Myocyte (in vitro differentiated cells): ENCODE measurements around the gene HNF1B. TPM values are rescaled to one million over a fixed set of nuclear protein-coding genes. Genes with fewer than 3 reads are reported as not detected.
"Not testable (repeated sequence)": the region's sequence is repeated elsewhere in the genome, so short reads cannot be mapped to it uniquely, and the experiment has no call there.

Experiments
- DNase-seq: peaks from one replicate; pipeline ENCODE4 v3.0.0-alpha.2; 2012; ENCODE audit warnings: low read depth
- total RNA-seq: library from RNA; depleted of rRNA; stranded (reverse); fragments of >200 nt; gene quantifications from 2 replicates; pipeline ENCODE4 v1.2.3, GENCODE V29; 2014

HNF1B gene
- total RNA-seq, 1 donor from 2014 or later: not detected

DNA sequence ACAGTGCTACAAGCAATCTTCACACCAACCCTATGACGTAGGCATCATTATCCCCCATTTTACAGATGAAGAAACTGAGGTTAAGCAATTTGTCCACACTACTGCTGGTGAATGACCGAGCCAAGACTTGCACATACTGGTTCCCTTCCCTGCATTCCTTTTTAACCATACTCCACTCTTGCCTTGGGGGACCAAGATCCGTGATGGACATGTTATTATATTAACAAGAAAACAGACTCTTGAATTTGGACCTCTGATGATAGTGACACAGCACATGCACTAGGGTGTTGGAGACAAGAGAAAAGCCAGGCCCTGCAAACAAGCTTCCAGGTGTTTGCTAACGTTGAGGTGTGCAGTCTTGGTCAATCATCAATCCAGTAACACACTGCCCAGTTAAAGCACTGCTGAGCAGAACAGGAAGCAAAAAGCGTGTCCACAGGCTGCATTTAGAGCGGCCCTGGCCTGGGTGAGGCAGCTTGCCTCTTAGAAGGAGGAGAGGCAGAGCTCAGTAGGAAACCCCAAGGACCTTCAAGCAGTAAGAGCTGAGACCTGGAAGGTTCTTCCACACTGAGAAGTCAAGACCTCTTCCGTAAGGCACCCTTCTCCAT is 36.7 kb downstream of the HNF1B start:
- no peak for DNase-seq

GRCh38 chr17:37706446-37706845 is 38.4 kb downstream of the HNF1B start:
- no peak for DNase-seq

DNA sequence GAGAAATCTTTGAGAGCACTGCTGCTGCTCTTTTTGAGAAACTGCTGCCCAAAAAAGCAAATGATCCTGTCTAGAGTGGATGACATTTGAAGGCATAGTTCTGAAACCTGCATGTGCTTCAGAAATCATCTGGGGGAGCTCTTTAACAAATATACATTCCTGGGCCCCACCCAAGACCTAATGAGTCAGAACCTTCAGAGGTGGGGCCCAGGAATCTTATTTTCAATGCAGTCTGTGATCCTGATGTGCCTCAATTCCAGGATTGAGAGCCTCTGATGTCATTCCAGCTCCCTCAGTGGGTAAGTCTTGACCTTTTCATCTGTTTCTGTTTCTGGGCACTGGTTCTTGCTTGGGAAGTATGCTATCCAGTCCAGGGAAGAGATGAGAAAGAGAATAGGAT is 42.3 kb downstream of the HNF1B start:
- DNase-seq: no peak

- DNase-seq: peak; percentile 22
Observed at GRCh38 chr17:37701496-37701898, 43.4 kb downstream of the HNF1B start.

- peak; percentile 48 for DNase-seq
Observed at GRCh38 chr17:37700881-37701280, 44.0 kb downstream of the HNF1B start.

GRCh38 chr17:37699285-37699973 is 45.4 kb downstream of the HNF1B start:
- no peak for DNase-seq

- no peak for DNase-seq
Observed at GRCh38 chr17:37698911-37699255, 46.0 kb downstream of the HNF1B start.

- DNase-seq: peak; percentile 26
Observed at GRCh38 chr17:37698132-37698910, 46.5 kb downstream of the HNF1B start.

GRCh38 chr17:37697381-37697780 is 47.5 kb downstream of the HNF1B start:
- DNase-seq: no peak

- DNase-seq: no peak
Observed at GRCh38 chr17:37696366-37696765, 48.5 kb downstream of the HNF1B start.

DNA sequence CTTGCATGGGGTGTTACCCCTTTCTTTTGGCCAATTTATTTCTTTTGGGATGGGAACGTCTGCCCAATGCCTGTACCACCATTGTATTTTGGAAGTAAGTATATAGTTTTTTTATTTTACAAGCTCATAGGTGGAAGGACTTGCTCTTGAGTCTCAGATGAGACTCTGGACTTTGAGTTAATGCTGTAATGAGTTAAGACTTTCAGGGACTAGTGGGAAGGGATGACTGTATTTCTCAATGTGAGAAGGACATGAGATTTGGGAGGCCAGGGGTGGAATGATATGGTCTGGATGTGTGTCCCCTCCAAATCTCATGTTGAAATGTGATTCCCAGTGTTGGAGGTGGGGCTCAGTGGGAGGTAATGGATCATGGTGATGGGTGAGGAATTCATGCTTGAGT is 49.1 kb downstream of the HNF1B start:
- no peak for DNase-seq

DNA sequence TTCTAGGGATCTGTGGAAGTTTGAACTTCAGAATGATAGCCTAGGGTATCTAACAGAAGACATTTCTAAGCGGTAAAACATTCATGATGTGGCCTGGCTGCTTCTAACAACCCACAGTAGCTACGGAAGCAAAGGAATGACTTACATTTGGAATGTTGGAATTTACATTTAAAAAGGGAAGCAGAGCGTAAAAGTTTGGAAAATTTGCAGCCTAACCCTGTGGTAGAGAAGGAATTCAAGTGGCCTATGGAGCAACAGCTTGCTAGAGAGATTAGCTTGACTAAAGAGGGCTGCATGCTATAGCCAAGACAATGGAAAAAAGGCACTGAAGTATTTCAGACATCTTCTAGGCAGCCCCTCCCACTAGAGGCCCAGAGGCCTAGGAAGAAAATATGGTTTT is 50.1 kb downstream of the HNF1B start:
- no peak for DNase-seq

DNA sequence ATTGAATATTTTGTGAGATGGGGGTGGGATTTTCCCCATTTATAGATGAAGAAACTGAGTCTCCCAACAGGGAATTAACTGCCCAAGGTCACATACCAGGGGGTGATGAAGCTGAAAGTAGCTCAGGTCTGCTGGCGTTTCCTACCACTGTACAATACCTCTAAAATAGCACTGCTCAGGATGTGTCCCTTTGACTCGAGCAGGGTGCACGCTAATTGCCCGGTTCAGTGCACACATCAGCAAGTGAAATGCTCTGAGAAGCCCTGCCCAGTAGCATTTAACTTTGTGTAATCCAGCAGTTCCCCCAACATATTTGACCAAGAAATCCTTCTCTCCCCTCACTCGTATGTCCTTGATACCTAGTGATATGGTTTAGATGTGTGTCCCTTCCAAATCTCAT is 51.5 kb downstream of the HNF1B start:
- no peak for DNase-seq

DNA sequence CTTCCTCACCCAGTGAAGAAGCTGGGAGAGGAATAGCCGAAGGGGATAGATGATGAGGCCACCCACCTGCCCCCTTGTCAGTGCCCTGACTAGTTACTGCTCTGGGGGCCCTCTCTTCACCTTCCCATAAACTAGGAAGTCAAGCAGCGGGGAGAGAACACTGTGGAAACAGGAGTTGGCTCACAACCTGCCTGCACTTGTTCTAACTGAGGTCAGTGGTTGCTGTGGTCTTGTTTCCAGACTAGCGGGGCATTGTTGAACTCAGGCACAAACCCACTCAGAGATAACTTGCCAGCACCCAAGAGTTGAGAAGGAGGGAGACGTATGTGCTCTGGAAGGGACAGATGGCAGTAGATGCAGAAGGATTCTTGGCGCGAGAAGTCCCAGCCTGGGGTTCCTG is 53.1 kb downstream of the HNF1B start:
- no peak for DNase-seq

GRCh38 chr17:37689317-37689716 is 55.5 kb downstream of the HNF1B start:
- DNase-seq: no peak

GRCh38 chr17:37683454-37683984 is 61.3 kb downstream of the HNF1B start:
- no peak for DNase-seq

DNA sequence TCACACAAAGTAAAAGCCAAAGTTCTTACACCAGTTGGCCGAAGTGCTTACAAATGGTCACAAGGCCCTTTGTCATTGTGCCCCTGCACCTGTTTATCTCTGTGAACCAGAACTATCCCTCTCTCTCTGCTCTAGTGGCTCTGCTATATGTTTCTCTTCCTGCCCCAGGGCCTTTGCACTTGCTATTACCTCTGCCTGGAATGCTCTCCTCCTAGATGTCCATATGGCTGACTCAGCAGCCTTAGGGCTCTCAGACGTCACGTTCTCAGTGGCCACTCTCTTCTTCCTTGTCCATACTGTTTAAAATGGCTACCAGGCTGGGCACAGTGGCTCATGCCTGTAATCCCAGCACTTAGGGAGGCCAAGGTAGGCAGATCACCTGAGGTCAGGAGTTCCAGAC is 62.9 kb downstream of the HNF1B start:
- no peak for DNase-seq

GRCh38 chr17:37679995-37680394 is 64.9 kb downstream of the HNF1B start:
- DNase-seq: not testable (repeated sequence)

DNA sequence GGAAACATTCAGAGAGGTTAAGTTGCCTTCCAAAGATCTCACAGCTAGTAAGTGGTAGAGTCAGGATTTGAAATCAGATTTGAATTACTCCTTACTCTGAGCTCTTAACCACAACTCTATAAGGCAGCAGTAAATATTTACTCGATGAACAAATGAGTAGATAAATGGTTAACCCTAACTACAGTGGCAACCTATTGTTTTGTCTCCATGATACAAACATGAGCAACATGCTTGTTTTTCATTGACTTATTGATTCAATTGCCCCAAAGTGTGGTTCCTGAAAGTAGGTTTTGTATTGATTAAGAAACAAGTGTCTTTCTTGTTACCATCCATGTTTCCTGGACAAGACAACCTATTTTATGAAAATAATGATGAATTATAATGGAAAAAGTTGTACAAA is 66.8 kb downstream of the HNF1B start:
- no peak for DNase-seq

DNA sequence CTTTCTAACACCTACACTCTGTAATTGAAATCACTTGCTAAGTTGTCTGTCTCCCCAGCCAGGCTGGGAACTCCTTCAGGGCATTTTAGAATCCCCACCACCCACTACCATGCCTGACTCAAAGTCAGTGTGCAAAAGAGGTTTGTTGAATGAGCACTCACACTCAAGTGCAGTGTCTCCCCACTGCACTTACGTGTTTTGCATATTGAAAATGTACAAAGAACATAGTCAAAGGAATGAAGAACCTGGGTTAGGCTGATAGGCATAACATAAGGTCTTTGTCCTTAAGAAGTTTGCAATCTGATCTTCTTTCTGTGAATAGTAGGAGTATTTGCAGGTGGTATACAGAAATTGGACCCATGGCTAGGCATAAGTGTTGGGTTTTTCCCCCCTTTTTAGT is 67.8 kb downstream of the HNF1B start:
- no peak for DNase-seq

- no peak for DNase-seq
Observed at GRCh38 chr17:37676115-37676925, 68.5 kb downstream of the HNF1B start.
